MM.1S (cell line): ENCODE measurements around the gene MICU2.

Source experiments
- DNase-seq: peaks from one replicate; pipeline ENCODE4 v3.0.0-alpha.2; 2015
- H2AFZ ChIP-seq: fragments of 300-600 bp; sonication (generic); 2 replicates; pipeline ENCODE4 v1.6.0; 2016; ENCODE audit warnings: antibody characterized with exemption, low read length
- H3F3A ChIP-seq: fragments of 300-600 bp; sonication (generic); 2 replicates; pipeline ENCODE4 v1.6.1; 2016; ENCODE audit warnings: mild to moderate bottlenecking, antibody characterized with exemption, low read length, moderate library complexity, mixed read lengths; ENCODE audit not compliant: insufficient read depth
- H3K27ac ChIP-seq: fragments of 300-600 bp; sonication (generic); 2 replicates; pipeline ENCODE4 v1.5.1; 2016; ENCODE audit warnings: mild to moderate bottlenecking, low read length
- H3K27me3 ChIP-seq: fragments of 300-600 bp; sonication (generic); replicated peaks from 2 replicates; pipeline ENCODE4 v1.6.0; 2016; ENCODE audit warnings: low read length; ENCODE audit not compliant: insufficient read depth
- H3K36me3 ChIP-seq: fragments of 300-600 bp; sonication (generic); replicated peaks from 2 replicates; pipeline ENCODE4 v1.6.1; 2016; ENCODE audit warnings: mild to moderate bottlenecking, low read length, mixed read lengths; ENCODE audit not compliant: insufficient read depth
- H3K4me1 ChIP-seq: fragments of 300-600 bp; sonication (generic); 2 replicates; pipeline ENCODE4 v1.6.1; 2016; ENCODE audit warnings: low read length, mixed read lengths
- H3K4me2 ChIP-seq: fragments of 300-600 bp; sonication (generic); 2 replicates; pipeline ENCODE4 v1.6.0; 2016; ENCODE audit warnings: low read depth, low read length
- H3K4me3 ChIP-seq: fragments of 300-600 bp; sonication (generic); 2 replicates; pipeline ENCODE4 v1.5.1; 2016; ENCODE audit warnings: low read length, mixed read lengths
- H3K79me2 ChIP-seq: fragments of 300-600 bp; sonication (generic); 2 replicates; pipeline ENCODE4 v1.6.1; 2016; ENCODE audit warnings: mixed run types, low read length, mixed read lengths
- H3K9ac ChIP-seq: fragments of 300-600 bp; sonication (generic); 2 replicates; pipeline ENCODE4 v1.6.1; 2016; ENCODE audit warnings: low read length, mixed read lengths
- H3K9me2 ChIP-seq: fragments of 300-600 bp; sonication (generic); replicated peaks from 2 replicates; pipeline ENCODE4 v1.6.1; 2016; ENCODE audit warnings: mild to moderate bottlenecking, low read length, mixed read lengths; ENCODE audit not compliant: insufficient read depth
- H3K9me3 ChIP-seq: fragments of 300-600 bp; sonication (generic); replicated peaks from 2 replicates; pipeline ENCODE4 v1.6.1; 2016; ENCODE audit warnings: mild to moderate bottlenecking, low read length, mixed read lengths; ENCODE audit not compliant: insufficient read depth
- H4K20me1 ChIP-seq: fragments of 300-600 bp; sonication (generic); 2 replicates; pipeline ENCODE4 v1.6.1; 2016; ENCODE audit warnings: mild to moderate bottlenecking, low read length, moderate library complexity, mixed read lengths; ENCODE audit not compliant: insufficient read depth
- EZH2 ChIP-seq: fragments of 300-600 bp; sonication (generic); optimal IDR thresholded peaks from 2 replicates; pipeline ENCODE3; 2017; ENCODE audit warnings: low read depth, mild to moderate bottlenecking, antibody characterized with exemption, low read length, mixed read lengths
- EZH2phosphoT487 ChIP-seq: fragments of 300-600 bp; sonication (generic); IDR thresholded peaks from 2 replicates; pipeline ENCODE4 v1.6.1; 2018; ENCODE audit warnings: antibody characterized with exemption, low read length
- TF ChIP-seq, protein P1 (sequence below): fragments of 300-600 bp; sonication (generic); IDR thresholded peaks from 2 replicates; pipeline ENCODE4 v1.5.1; 2016; ENCODE audit warnings: antibody characterized with exemption, low read length, mixed read lengths

Gene MICU2

DNA sequence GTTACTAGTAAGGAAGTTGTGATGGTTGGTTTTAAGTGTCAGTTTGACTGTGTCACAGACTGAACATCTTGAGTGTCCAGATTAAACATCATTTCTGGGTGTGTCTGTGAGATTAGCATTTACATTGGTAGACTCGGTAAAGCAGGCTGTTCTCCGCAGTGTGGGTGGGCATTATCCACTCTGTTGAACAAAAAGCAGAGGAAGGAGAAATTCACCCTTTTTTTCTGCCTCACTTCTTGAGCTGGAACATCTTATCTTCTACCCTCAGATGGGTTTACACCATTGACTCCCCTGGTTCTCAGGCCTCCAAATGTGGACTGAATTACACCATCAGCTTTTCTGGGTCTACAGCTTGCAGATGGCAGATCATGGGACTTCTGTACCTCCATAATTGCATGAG lies 81.1 kb downstream of the MICU2 start:
- Histone ChIP-seq H3F3A (no peaks in the 10 kb centered on the region), H2AFZ (no peak overlapping the region), H4K20me1 (no peaks in the 10 kb centered on the region), H3K9me2 (no peaks in the 10 kb centered on the region), H3K9me3 (no peaks in the 10 kb centered on the region), H3K9ac (no peak overlapping the region), H3K4me3 (no peak overlapping the region), H3K27ac (no peak overlapping the region), H3K27me3 (no peaks in the 10 kb centered on the region), H3K4me2 (no peak overlapping the region), H3K36me3 (no peaks in the 10 kb centered on the region), H3K4me1 (no peaks in the 10 kb centered on the region), H3K79me2 (no peaks in the 10 kb centered on the region)
- no peak for DNase-seq
- TF ChIP-seq, protein P1, sequence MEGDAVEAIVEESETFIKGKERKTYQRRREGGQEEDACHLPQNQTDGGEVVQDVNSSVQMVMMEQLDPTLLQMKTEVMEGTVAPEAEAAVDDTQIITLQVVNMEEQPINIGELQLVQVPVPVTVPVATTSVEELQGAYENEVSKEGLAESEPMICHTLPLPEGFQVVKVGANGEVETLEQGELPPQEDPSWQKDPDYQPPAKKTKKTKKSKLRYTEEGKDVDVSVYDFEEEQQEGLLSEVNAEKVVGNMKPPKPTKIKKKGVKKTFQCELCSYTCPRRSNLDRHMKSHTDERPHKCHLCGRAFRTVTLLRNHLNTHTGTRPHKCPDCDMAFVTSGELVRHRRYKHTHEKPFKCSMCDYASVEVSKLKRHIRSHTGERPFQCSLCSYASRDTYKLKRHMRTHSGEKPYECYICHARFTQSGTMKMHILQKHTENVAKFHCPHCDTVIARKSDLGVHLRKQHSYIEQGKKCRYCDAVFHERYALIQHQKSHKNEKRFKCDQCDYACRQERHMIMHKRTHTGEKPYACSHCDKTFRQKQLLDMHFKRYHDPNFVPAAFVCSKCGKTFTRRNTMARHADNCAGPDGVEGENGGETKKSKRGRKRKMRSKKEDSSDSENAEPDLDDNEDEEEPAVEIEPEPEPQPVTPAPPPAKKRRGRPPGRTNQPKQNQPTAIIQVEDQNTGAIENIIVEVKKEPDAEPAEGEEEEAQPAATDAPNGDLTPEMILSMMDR = no peak
- no peak for TF ChIP-seq EZH2phosphoT487
- no peak for TF ChIP-seq EZH2

DNA sequence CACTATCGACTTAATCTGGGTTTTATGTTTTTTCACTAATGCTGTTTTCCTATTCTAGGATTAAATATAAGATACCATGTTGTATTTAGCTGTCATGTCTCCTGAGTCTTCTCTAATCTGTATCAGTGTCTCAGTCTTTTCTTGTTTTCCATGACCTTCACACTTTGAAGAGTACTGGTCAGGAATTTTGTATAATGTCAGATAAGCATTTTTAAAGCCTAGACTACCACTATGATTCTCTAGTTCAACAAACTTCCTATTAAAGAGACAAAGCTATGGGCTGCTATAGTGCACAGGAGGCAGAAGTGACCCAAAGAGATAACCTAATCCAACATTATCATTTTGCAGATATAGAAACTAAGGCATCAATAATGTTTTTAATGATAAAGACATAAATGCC lies 81.8 kb downstream of the MICU2 start:
- H4K20me1 ChIP-seq = no peaks in the 10 kb centered on the region
- no peak overlapping the region for H3K4me2 ChIP-seq
- no peak overlapping the region for H3K9ac ChIP-seq
- DNase-seq = no peak
- no peaks in the 10 kb centered on the region for H3K36me3 ChIP-seq
- H3K79me2 ChIP-seq = no peaks in the 10 kb centered on the region
- no peak overlapping the region for H3K4me3 ChIP-seq
- H3K4me1 ChIP-seq = no peaks in the 10 kb centered on the region
- H3K27me3 ChIP-seq = no peaks in the 10 kb centered on the region
- no peak overlapping the region for H2AFZ ChIP-seq
- no peak overlapping the region for H3K27ac ChIP-seq
- H3F3A ChIP-seq = no peaks in the 10 kb centered on the region
- no peaks in the 10 kb centered on the region for H3K9me3 ChIP-seq
- TF ChIP-seq EZH2 (no peak), EZH2phosphoT487 (no peak)
- TF ChIP-seq, protein P1 = no peak
- no peaks in the 10 kb centered on the region for H3K9me2 ChIP-seq

DNA sequence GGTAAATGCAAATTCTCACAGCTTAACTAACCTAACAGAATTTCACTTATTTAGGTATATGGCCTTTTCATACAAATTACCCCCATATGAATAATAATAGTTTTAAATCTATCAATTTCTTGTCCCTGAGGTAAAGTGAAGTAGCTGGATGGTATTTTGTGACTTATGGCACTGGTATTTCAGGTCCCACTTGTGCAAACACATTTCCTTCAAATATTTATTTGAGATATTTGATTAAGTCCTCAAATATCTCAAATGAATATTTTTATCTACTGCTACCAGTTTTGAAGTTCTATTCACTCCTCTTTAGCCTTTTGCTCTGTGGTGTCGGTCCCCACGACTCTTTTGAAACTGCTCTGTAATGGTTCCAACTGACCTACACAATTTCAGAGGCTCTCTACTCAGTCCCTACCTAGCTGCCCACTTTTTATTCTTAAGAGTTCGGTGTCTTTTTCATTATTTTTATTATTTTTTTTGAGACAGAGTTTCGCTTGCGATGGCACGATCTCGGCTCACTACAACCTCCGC lies 85.3 kb downstream of the MICU2 start:
- H2AFZ ChIP-seq = no peak overlapping the region
- DNase-seq = no peak
- no peak overlapping the region for H3K4me3 ChIP-seq
- H3K9me2 ChIP-seq = no peaks in the 10 kb centered on the region
- no peaks in the 10 kb centered on the region for H3F3A ChIP-seq
- H3K36me3 ChIP-seq = no peaks in the 10 kb centered on the region
- no peaks in the 10 kb centered on the region for H4K20me1 ChIP-seq
- no peaks in the 10 kb centered on the region for H3K4me1 ChIP-seq
- TF ChIP-seq, protein P1 = no peak
- TF ChIP-seq EZH2phosphoT487 = no peak
- no peak for TF ChIP-seq EZH2
- H3K27ac ChIP-seq = no peak overlapping the region
- H3K9me3 ChIP-seq = no peaks in the 10 kb centered on the region
- H3K27me3 ChIP-seq = no peaks in the 10 kb centered on the region
- H3K4me2 ChIP-seq = no peak overlapping the region
- no peaks in the 10 kb centered on the region for H3K79me2 ChIP-seq
- H3K9ac ChIP-seq = no peak overlapping the region
